GM12872 (cell line): ENCODE measurements around the gene ARL8B.

Source experiments
- CTCF ChIP-seq: IDR thresholded peaks from 3 replicates; pipeline ENCODE4 v1.5.1; 2011; ENCODE audit warnings: low read depth, mild to moderate bottlenecking, low read length, moderate library complexity; ENCODE audit not compliant: insufficient read depth

The ARL8B gene

GRCh38 chr3:5122030-5122740 lies at the start of gene ARL8B:
TSS of gene ARL8B (plus strand) at chr3:5122292. CDS start at chr3:5122466, 174 bp downstream.
- peak; percentile 95 for TF ChIP-seq CTCF

GRCh38 chr3:5073374-5074085 lies 48.6 kb upstream of the ARL8B start:
- TF ChIP-seq CTCF = no peak

DNA sequence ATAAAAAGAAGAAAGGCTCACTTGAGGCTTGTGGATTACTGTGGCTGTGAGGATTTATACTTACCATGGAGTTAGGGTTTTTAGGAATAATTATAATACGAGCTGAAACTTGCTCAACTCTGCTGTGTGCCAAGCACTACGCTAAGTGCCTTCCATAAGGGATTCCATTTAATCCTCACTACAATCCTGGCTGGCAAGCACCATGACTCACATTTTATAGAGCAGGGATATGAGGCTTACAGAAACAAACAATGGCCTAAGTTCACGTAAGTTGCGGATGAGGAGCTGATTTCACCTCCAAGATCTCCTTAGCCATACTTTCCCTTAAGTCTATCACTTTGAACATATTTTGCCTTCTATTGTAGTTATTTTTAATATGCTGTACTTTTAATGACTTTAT lies 43.9 kb upstream of the ARL8B start:
- no peak for TF ChIP-seq CTCF

DNA sequence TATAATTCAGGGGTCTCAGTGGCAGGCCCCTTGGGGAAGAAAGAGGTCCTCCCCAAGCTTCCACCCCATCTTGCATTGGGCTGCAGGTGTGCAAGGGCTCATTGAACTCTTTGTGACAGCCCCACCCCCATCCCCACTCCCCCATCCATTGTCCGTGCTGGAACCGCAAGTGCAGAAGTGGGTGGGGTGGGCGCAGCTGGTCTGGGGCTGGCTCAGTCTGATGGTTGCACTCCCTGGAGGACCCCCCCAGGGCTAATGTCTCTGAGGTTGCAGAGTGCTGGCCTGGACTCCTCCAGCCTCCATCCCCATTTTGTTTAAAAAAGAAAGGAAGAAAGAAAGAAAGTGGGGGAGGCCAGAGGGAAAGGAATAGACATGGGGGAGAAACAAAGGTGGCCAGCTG lies 42.3 kb upstream of the ARL8B start:
- TF ChIP-seq CTCF = no peak

- TF ChIP-seq CTCF = no peak
Observed at GRCh38 chr3:5080779-5081550, 41.1 kb upstream of the ARL8B start.

- TF ChIP-seq CTCF = no peak
Observed at GRCh38 chr3:5082789-5083115, 39.3 kb upstream of the ARL8B start.

- TF ChIP-seq CTCF = no peak
Observed at GRCh38 chr3:5084224-5084623, 37.9 kb upstream of the ARL8B start.
